Esophagus muscularis mucosa (tissue), 4 donors: ENCODE data around the gene CNR1.

ENCODE experiments used
- EP300 ChIP-seq: sonication (generic); formaldehyde crosslinking; IDR thresholded peaks from one replicate; pipeline ENCODE4 v1.6.1; 2017; ENCODE audit warnings: antibody characterized with exemption
- POLR2AphosphoS5 ChIP-seq, 2 donors: sonication (generic); formaldehyde crosslinking; IDR thresholded peaks; one replicate each; pipeline ENCODE4 v1.6.1; 2017; ENCODE audit warnings: antibody characterized with exemption in 2 of 2
- TF ChIP-seq, protein P1 (sequence below), 3 experiments: fragments of 200-600 bp in 2 of 3; fragments of 450-650 bp in 1 of 3; sonication (generic) in 2 of 3; IDR thresholded peaks; one replicate each; pipeline ENCODE4 v1.5.1; 2017 to 2019; ENCODE audit warnings: antibody characterized with exemption in 3 of 3, mild to moderate bottlenecking in 2 of 3, moderate library complexity in 1 of 3

DNA sequence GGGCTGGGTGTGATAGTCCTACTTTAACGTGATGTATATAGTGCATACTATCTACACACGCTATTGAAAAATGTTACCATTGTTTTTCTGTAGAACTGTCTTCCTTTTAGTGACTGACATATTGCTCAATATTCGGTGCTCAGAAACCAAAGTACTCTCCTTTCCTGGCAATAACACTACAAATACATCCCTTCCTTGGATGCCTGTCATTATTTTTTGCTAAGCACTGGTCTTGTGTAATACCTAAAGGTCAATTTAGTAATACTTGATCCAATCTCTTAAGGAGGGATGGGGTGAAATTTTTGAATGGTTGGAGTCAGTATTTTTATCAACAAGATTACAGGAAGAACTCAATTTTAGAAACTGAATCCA lies 23.9 kb downstream of the CNR1 start:
- TF ChIP-seq POLR2AphosphoS5 (IDR thresholded peaks at IDR 0.05) (no peak), EP300 (no peak)
- TF ChIP-seq, protein P1, sequence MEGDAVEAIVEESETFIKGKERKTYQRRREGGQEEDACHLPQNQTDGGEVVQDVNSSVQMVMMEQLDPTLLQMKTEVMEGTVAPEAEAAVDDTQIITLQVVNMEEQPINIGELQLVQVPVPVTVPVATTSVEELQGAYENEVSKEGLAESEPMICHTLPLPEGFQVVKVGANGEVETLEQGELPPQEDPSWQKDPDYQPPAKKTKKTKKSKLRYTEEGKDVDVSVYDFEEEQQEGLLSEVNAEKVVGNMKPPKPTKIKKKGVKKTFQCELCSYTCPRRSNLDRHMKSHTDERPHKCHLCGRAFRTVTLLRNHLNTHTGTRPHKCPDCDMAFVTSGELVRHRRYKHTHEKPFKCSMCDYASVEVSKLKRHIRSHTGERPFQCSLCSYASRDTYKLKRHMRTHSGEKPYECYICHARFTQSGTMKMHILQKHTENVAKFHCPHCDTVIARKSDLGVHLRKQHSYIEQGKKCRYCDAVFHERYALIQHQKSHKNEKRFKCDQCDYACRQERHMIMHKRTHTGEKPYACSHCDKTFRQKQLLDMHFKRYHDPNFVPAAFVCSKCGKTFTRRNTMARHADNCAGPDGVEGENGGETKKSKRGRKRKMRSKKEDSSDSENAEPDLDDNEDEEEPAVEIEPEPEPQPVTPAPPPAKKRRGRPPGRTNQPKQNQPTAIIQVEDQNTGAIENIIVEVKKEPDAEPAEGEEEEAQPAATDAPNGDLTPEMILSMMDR (IDR thresholded peaks at IDR 0.05): no peak
